Activated gamma-delta T cell (primary cell): Measurements from ENCODE around the gene CFAP97D1.
"Not testable (repeated sequence)": the region's sequence is repeated elsewhere in the genome, so short reads cannot be mapped to it uniquely, and the experiment has no call there.

ENCODE experiments used
- DNase-seq: peaks from one replicate; lab custom pipeline; 2025; lab: John Stamatoyannopoulos, UW

Gene CFAP97D1

GRCh38 chr17:43798024-43798423 lies 17.8 kb downstream of the CFAP97D1 start:
- DNase-seq: not testable (repeated sequence)

DNA sequence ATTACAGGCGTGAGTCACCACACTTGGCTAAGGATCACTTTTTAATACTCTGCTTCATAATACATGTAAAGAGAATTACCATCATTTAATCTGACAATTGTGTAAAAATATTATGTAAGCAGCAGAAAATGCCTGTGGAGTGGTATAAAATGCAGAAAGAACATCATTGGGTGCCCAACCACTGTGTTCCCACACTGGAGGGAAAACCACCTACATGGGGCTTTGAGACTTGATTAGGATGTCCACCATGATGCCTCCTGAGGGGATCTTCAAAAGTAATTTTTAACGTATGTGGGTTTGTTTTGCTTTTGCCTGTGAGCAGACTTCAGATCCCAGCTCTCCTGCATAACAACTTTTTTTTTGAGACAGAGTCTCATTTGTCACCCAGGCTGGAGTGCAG lies 18.8 kb downstream of the CFAP97D1 start:
- no peak for DNase-seq

- no peak for DNase-seq
These were observed 20.5 kb downstream of the CFAP97D1 start for GRCh38 chr17:43800736-43801135.

GRCh38 chr17:43801844-43802243 lies 21.6 kb downstream of the CFAP97D1 start:
- DNase-seq: no peak

DNA sequence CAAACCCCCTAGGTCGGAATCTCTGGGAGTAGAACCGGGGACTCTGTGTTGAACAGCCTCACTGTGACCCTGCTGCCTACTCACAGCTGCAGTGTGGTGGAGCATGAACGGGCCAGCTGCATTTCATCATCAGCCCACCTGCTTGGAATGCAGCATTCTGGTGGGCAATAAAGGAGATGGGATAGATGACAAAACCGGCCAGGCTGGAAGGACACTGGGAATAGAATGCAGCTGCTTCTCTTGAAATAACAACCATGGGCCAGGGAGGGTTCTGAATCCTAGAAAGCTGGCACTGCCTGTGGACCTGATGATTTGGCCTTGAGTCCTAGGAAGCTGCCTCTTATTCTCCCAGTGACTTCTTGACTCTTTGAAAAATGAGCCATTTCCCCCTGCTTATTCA lies 23.5 kb downstream of the CFAP97D1 start:
- no peak for DNase-seq

GRCh38 chr17:43805117-43805516 lies 24.9 kb downstream of the CFAP97D1 start:
- DNase-seq: no peak

GRCh38 chr17:43808076-43808475 lies 27.8 kb downstream of the CFAP97D1 start:
- DNase-seq: no peak

DNA sequence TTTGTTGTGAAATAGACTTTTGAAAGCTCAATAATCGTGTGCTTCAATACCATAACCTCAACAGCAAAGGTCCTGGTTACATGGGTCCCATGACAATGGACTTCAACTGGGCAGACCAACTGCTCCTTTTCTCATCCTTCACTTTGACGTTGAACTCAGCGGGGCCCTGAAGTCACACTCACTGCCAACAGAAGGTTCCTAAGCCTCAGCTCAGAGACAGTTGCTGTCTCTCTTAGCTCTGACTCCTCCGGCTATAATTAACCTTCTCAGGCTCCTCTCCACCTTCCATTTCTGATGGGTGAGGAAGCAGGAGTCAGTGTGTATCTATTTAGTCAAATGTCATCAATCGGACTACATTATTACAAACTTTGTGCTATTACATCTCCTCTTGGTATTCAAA lies 28.9 kb downstream of the CFAP97D1 start:
- DNase-seq: no peak

GRCh38 chr17:43810226-43810715 lies 30.0 kb downstream of the CFAP97D1 start:
- DNase-seq: no peak

- DNase-seq: no peak
These were observed 30.6 kb downstream of the CFAP97D1 start for GRCh38 chr17:43810823-43811222.

GRCh38 chr17:43812396-43813265 lies 32.4 kb downstream of the CFAP97D1 start:
- DNase-seq: no peak

GRCh38 chr17:43813386-43813785 lies 33.2 kb downstream of the CFAP97D1 start:
- no peak for DNase-seq

DNA sequence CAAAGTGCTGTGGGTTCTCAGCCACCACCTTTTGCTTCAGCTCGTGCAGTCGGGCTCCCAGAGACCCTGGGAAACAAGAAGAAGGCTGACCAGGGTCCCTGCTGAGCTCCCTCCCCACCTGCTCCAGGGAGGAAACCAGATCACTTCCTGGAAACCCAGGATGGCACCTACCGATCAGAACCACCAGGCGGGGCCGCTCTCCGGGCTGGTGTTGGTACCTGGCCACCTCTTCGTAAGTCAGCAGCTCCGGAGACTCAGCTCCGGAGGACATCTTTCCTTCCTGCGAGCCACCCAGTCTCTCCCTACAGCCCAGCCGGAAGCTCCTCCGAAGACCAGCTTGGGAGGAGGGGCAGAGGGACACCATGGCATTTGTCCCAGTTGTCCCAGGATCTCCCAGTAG lies 33.8 kb downstream of the CFAP97D1 start:
- no peak for DNase-seq

DNA sequence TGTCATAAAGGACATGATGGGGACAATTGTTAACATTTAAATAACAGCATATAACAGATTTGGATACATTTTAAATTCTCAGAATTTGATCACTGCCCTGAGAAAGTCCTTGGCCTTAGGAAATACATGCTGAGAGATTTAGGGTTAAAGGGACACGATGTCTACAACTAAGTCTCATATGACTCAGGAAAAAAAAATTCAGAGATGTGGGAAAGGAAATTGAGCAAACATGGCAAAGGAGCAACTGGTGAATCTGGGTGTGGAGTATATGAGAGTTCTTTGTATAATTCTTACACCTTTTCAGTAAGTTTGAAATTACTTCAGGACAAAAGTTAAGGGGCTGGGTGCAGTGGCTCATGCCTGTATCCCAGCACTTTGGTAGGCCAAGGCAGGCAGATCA lies 34.5 kb downstream of the CFAP97D1 start:
- no peak for DNase-seq

GRCh38 chr17:43816336-43817320 lies 36.4 kb downstream of the CFAP97D1 start:
- DNase-seq: no peak

GRCh38 chr17:43817826-43818225 lies 37.6 kb downstream of the CFAP97D1 start:
- no peak for DNase-seq

- no peak for DNase-seq
These were observed 38.7 kb downstream of the CFAP97D1 start for GRCh38 chr17:43818966-43819365.

- no peak for DNase-seq
These were observed 40.5 kb downstream of the CFAP97D1 start for GRCh38 chr17:43820759-43821158.

GRCh38 chr17:43822570-43823190 lies 42.4 kb downstream of the CFAP97D1 start:
- DNase-seq: no peak

DNA sequence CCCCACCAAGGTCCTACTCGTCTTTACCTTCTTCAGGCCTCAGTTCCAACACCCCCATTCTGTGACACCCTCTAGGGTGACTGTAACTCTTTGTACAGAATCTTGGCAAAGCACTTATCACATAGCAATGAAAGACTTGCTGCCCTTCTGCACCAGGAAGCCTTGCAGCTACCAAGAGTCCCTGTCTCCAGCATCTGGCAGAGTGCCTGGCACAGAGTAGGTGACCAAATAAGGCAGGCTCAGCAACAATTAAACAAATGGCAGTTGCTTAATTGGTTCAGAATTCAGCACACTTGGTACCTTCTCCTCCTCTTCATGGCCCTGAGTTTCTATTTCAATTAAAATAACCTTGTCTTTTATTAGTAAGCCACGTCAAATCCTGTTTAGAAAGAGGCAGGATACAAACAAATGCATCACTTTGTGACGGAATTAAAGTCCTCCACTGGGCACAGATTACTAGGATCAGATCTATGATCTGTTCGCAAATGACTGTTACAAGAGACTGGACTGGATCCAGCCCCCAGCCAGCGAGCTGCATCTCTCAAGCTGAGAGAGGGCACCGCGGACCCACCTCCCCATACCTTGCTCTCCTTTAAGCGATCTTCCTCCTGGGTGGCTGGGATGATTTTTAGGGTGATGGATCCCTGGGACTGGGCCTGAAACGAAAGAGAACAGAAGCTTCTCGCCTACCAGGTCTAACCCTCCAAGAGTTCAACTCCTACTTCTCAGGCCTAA lies 43.3 kb downstream of the CFAP97D1 start:
- DNase-seq: no peak

DNA sequence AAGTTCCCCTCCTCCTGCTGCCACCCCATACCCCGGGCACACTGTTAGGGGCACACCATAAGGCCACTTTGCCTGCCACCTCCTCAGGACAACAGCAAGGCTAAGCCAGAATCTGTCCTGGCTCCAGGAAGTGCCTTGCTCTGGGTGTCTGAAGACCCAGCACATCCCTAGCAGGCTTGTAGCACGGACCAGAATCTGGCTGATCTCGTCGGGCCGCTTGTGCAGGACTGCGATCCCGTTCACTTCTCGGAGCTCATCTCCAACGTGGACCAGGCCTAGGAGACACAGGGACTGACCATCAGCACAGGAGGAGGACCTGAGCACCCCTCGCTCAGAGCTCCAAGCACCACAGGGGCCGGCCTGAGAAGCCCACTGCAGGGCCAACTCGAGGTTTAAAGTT lies 45.3 kb downstream of the CFAP97D1 start:
- no peak for DNase-seq
